SK-N-SH (cell line): ENCODE results near the gene ING2. TPM values are rescaled to one million over a fixed set of nuclear protein-coding genes. Genes with fewer than 3 reads are reported as not detected.

ENCODE experiments used
- CTCF ChIA-PET: fragments of 300-600, 350-600 bp; formaldehyde crosslinking; extraction: SDS; loops from one replicate; lab custom pipeline; 2021; lab: Yijun Ruan, JAX
- POLR2A ChIA-PET: fragments of 350-600 bp; sonication (Branson Sonifier 250); formaldehyde crosslinking; extraction: SDS; loops from one replicate; lab custom pipeline; 2020; ENCODE audit warnings: antibody characterized with exemption, inconsistent platforms; lab: Yijun Ruan, JAX
- DNase-seq: peaks from one replicate; pipeline ENCODE4 v3.0.0; 2012
- H2AFZ ChIP-seq: fragments of 200-600 bp; sonication (generic); 2 replicates; pipeline ENCODE4 v1.8.1; 2016; ENCODE audit warnings: antibody characterized with exemption, mild to moderate bottlenecking, low read depth
- H3F3A ChIP-seq: fragments of 200-600 bp; sonication (generic); replicated peaks from 2 replicates; pipeline ENCODE3; 2016; ENCODE audit warnings: antibody characterized with exemption, mild to moderate bottlenecking; ENCODE audit not compliant: insufficient read depth
- H3K27ac ChIP-seq, 2 experiments: fragments of 200-500 bp in 1 of 2; fragments of 200-600 bp in 1 of 2; sonication (Bioruptor generic) in 1 of 2; sonication (generic), shearing (Covaris generic) in 1 of 2; 2 replicates each; pipeline versions ENCODE4 v1.5.1 to v1.6.1; 2014 to 2016; ENCODE audit warnings: low read depth in 2 of 2, inconsistent platforms in 1 of 2, low read length in 1 of 2, mild to moderate bottlenecking in 1 of 2, mixed read lengths in 1 of 2
- H3K27me3 ChIP-seq: fragments of 200-600 bp; sonication (generic), shearing (Covaris generic); 2 replicates; pipeline ENCODE4 v1.6.1; 2016; ENCODE audit warnings: mixed run types; ENCODE audit not compliant: insufficient read depth
- H3K36me3 ChIP-seq, 2 experiments: fragments of 200-500 bp in 1 of 2; fragments of 200-600 bp in 1 of 2; sonication (Bioruptor generic) in 1 of 2; sonication (generic) in 1 of 2; replicated peaks in 1 of 2; 2 replicates each; pipeline versions ENCODE3 to v1.5.1; 2014 to 2016; ENCODE audit warnings: low read length in 1 of 2, mild to moderate bottlenecking in 1 of 2; ENCODE audit not compliant: insufficient read depth in 2 of 2, control insufficient read depth in 1 of 2
- H3K4me1 ChIP-seq, 2 experiments: fragments of 200-500 bp in 1 of 2; fragments of 200-600 bp in 1 of 2; sonication (Bioruptor generic) in 1 of 2; sonication (generic), shearing (Covaris generic) in 1 of 2; 2 replicates each; pipeline versions ENCODE4 v1.5.1 to v1.6.1; 2014 to 2016; ENCODE audit warnings: low read depth in 1 of 2, low read length in 1 of 2, mixed run types in 1 of 2; ENCODE audit not compliant: insufficient read depth in 2 of 2, control insufficient read depth in 1 of 2
- H3K4me2 ChIP-seq: fragments of 200-600 bp; sonication (generic), shearing (Covaris generic); 2 replicates; pipeline ENCODE4 v1.6.1; 2017; ENCODE audit warnings: mixed run types
- H3K4me3 ChIP-seq, 2 experiments: fragments of 200-500 bp in 1 of 2; fragments of 200-600 bp in 1 of 2; sonication (Bioruptor generic) in 1 of 2; sonication (generic), shearing (Covaris generic) in 1 of 2; 2 replicates each; pipeline versions ENCODE4 v1.5.1 to v1.8.1; 2014 to 2016; ENCODE audit warnings: low read depth in 2 of 2, inconsistent platforms in 1 of 2, low read length in 1 of 2, mild to moderate bottlenecking in 1 of 2, mixed read lengths in 1 of 2, moderate library complexity in 1 of 2
- H3K79me2 ChIP-seq: fragments of 200-600 bp; sonication (generic); 2 replicates; pipeline ENCODE4 v1.8.1; 2017; ENCODE audit warnings: mild to moderate bottlenecking; ENCODE audit not compliant: insufficient read depth
- H3K9ac ChIP-seq: fragments of 200-600 bp; sonication (generic); 2 replicates; pipeline ENCODE4 v1.6.1; 2017; ENCODE audit warnings: mixed run types
- H3K9me2 ChIP-seq: fragments of 200-600 bp; sonication (generic); 2 replicates; pipeline ENCODE4 v1.6.1; 2017; ENCODE audit warnings: mixed run types
- H3K9me3 ChIP-seq: fragments of 200-600 bp; sonication (generic); 2 replicates; pipeline ENCODE4 v1.6.1; 2017; ENCODE audit warnings: mixed run types, mild to moderate bottlenecking, moderate library complexity
- H4K20me1 ChIP-seq: fragments of 200-600 bp; sonication (generic); 2 replicates; pipeline ENCODE4 v1.6.1; 2017; ENCODE audit warnings: mild to moderate bottlenecking, mixed run types; ENCODE audit not compliant: insufficient read depth
- ELF1 ChIP-seq: IDR thresholded peaks from 2 replicates; pipeline ENCODE4 v1.4.0; 2012
- EP300 ChIP-seq, 2 experiments: IDR thresholded peaks; 2 replicates each; pipeline versions ENCODE4 v1.4.0 to v1.6.1; 2012; ENCODE audit warnings: borderline replicate concordance in 1 of 2, low read depth in 1 of 2, low read length in 1 of 2
- EZH2phosphoT487 ChIP-seq: fragments of 200-600 bp; sonication (generic); IDR thresholded peaks from 2 replicates; pipeline ENCODE4 v1.6.1; 2017; ENCODE audit warnings: low read depth, mixed run types, mild to moderate bottlenecking, antibody characterized with exemption, moderate library complexity, borderline replicate concordance
- FOSL2 ChIP-seq: IDR thresholded peaks from 2 replicates; pipeline ENCODE4 v1.4.0; 2012; ENCODE audit warnings: low read depth, mild to moderate bottlenecking, moderate library complexity, borderline replicate concordance
- FOXM1 ChIP-seq: IDR thresholded peaks from 2 replicates; pipeline ENCODE4 v1.4.0; 2012; ENCODE audit warnings: low read depth, mild to moderate bottlenecking
- GABPA ChIP-seq: IDR thresholded peaks from 2 replicates; pipeline ENCODE4 v1.4.0; 2012; ENCODE audit warnings: low read depth, mild to moderate bottlenecking
- GATA2 ChIP-seq: sonication (generic); formaldehyde crosslinking; IDR thresholded peaks from 2 replicates; pipeline ENCODE4 v1.5.0; 2020; ENCODE audit warnings: mild to moderate bottlenecking, missing genetic modification reagents
- MEF2A ChIP-seq: IDR thresholded peaks from 2 replicates; pipeline ENCODE4 v1.4.0; 2012; ENCODE audit warnings: low read depth, borderline replicate concordance
- MXI1 ChIP-seq: IDR thresholded peaks from 2 replicates; pipeline ENCODE4 v1.6.1; 2012; ENCODE audit warnings: mild to moderate bottlenecking, low read depth, low read length, improper control_type of control experiment
- NFIC ChIP-seq: IDR thresholded peaks from 2 replicates; pipeline ENCODE4 v1.4.0; 2012; ENCODE audit warnings: borderline replicate concordance
- NRF1 ChIP-seq: IDR thresholded peaks from 2 replicates; pipeline ENCODE4 v1.6.1; 2012; ENCODE audit warnings: low read depth, mild to moderate bottlenecking, low read length
- RAD21 ChIP-seq: IDR thresholded peaks from 2 replicates; pipeline ENCODE4 v1.6.1; 2012; ENCODE audit warnings: mild to moderate bottlenecking, low read length
- RXRA ChIP-seq: IDR thresholded peaks from 2 replicates; pipeline ENCODE4 v1.4.0; 2012; ENCODE audit warnings: low read depth, mild to moderate bottlenecking, borderline replicate concordance
- TEAD4 ChIP-seq: IDR thresholded peaks from 2 replicates; pipeline ENCODE4 v1.4.0; 2012; ENCODE audit warnings: mild to moderate bottlenecking, borderline replicate concordance; ENCODE audit not compliant: insufficient read depth
- YY1 ChIP-seq: IDR thresholded peaks from 2 replicates; pipeline ENCODE4 v1.4.0; 2012; ENCODE audit warnings: low read depth, mild to moderate bottlenecking
- WGBS: methylation state at CpG from one replicate; pipeline ENCODE4 v1.1.6; 2017; ENCODE audit warnings: low lambda C conversion rate; 5-methylcytosine and 5-hydroxymethylcytosine counted together
- polyA plus RNA-seq, 3 experiments: library from polyadenylated mRNA; depleted of rRNA; stranded (reverse); fragments of >200 nt; gene quantifications; 2 replicates each; pipeline ENCODE4 v1.2.3, GENCODE V29; 2012
- TF ChIP-seq, protein P1 (sequence below): IDR thresholded peaks from 2 replicates; pipeline ENCODE4; 2012
- TF ChIP-seq, protein P2 (sequence below): IDR thresholded peaks from 2 replicates; pipeline ENCODE4 v1.4.0; 2012; ENCODE audit warnings: low read depth
- TF ChIP-seq, protein P3 (sequence below): IDR thresholded peaks from 2 replicates; pipeline ENCODE4 v1.4.0; 2012; ENCODE audit warnings: low read depth, borderline replicate concordance

ING2 gene
- polyA plus RNA-seq, 1 of the 3 experiments (the other 2 are of a cell fraction), result 15.1 TPM

DNA sequence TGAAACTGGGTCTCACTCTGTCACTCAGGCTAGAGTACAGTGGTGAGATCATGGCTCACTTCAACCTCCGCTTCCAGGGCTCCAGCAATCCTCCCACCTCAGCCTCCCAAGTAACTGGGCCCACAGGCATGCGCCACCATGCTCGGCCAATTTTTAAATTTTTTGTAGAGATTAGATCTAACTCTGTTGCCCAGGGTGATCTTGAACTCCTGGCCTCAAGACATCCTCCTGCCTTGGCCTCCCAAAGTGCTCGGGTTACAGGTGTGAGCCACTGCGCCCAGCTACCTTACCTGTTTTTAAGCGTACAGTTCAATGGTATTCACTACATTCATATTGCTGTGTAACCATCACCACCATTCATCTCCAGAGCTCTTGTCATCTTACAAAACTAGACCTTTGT lies 41.5 kb downstream of the ING2 start:
- H3K4me1 ChIP-seq, result no peaks in the 10 kb centered on the region
- H3K9me2 ChIP-seq, result no peaks in the 10 kb centered on the region
- no peak for DNase-seq
- H2AFZ ChIP-seq, result no peak overlapping the region
- H3K27ac ChIP-seq, result no peak overlapping the region
- H3K27me3 ChIP-seq, result no peaks in the 10 kb centered on the region
- 86% methylated on average over 6 of the region's 6 CpGs for WGBS
- H3K9ac ChIP-seq, result no peak overlapping the region
- CTCF ChIA-PET, result no interaction called here
- no peak overlapping the region for H3K4me2 ChIP-seq
- H3F3A ChIP-seq, result no peaks in the 10 kb centered on the region
- POLR2A ChIA-PET, result no interaction called here
- no peaks in the 10 kb centered on the region for H3K36me3 ChIP-seq
- H3K79me2 ChIP-seq, result no peaks in the 10 kb centered on the region
- no peaks in the 10 kb centered on the region for H3K9me3 ChIP-seq
- no peaks in the 10 kb centered on the region for H4K20me1 ChIP-seq
- TF ChIP-seq FOSL2, result no peak
- TF ChIP-seq MXI1, result no peak
- TF ChIP-seq, protein P1, sequence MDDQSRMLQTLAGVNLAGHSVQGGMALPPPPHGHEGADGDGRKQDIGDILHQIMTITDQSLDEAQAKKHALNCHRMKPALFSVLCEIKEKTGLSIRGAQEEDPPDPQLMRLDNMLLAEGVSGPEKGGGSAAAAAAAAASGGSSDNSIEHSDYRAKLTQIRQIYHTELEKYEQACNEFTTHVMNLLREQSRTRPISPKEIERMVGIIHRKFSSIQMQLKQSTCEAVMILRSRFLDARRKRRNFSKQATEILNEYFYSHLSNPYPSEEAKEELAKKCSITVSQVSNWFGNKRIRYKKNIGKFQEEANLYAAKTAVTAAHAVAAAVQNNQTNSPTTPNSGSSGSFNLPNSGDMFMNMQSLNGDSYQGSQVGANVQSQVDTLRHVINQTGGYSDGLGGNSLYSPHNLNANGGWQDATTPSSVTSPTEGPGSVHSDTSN, result no peak
- no peak for TF ChIP-seq RXRA
- TF ChIP-seq, protein P2, sequence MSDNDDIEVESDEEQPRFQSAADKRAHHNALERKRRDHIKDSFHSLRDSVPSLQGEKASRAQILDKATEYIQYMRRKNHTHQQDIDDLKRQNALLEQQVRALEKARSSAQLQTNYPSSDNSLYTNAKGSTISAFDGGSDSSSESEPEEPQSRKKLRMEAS, result no peak
- no peak for TF ChIP-seq NFIC
- no peak for TF ChIP-seq RAD21
- TF ChIP-seq GABPA, result no peak
- no peak for TF ChIP-seq TEAD4
- TF ChIP-seq EP300 (IDR thresholded peaks at IDR 0.05; ENCODE audit: borderline replicate concordance in 1 of 2, low read depth in 1 of 2, low read length in 1 of 2), result no peak
- H3K4me3 ChIP-seq, result no peak overlapping the region

DNA sequence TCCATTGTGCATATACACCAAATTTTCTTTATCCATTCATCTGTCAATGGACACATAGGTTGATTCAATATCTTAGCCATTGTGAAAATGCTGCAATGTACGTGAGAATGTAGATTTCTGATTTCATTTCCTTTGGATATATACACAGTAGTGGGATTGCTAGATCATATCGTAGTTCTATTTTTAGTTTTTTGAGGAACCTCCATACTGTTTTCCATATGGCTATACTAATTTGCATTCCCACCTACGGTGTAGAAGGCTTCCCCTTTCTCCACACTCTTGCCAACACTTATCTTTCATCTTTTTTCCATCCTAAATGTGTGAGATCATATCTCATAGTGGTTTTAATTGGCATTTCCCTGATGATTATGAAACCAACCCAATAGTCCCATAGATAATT lies 43.4 kb downstream of the ING2 start:
- no peaks in the 10 kb centered on the region for H3K4me1 ChIP-seq
- no peaks in the 10 kb centered on the region for H3K36me3 ChIP-seq
- H3K27me3 ChIP-seq, result no peaks in the 10 kb centered on the region
- H3K9me2 ChIP-seq, result no peaks in the 10 kb centered on the region
- ChIA-PET POLR2A (no interaction called here), CTCF (interaction anchor here (1.0 kb wide), 1 partner anchor 75 kb away, joined by 3 read pairs; no protein-coding TSS in a partner anchor)
- DNase-seq, result no peak
- no peak overlapping the region for H3K4me2 ChIP-seq
- no peaks in the 10 kb centered on the region for H3K79me2 ChIP-seq
- H3F3A ChIP-seq, result no peaks in the 10 kb centered on the region
- no peaks in the 10 kb centered on the region for H4K20me1 ChIP-seq
- no peak overlapping the region for H2AFZ ChIP-seq
- H3K9me3 ChIP-seq, result no peaks in the 10 kb centered on the region
- TF ChIP-seq FOXM1 (no peak), GATA2 (no peak), NRF1 (no peak), YY1 (no peak), EZH2phosphoT487 (no peak), NFIC (no peak), ELF1 (no peak), MEF2A (no peak)
- TF ChIP-seq, protein P2, result no peak
- TF ChIP-seq, protein P3, sequence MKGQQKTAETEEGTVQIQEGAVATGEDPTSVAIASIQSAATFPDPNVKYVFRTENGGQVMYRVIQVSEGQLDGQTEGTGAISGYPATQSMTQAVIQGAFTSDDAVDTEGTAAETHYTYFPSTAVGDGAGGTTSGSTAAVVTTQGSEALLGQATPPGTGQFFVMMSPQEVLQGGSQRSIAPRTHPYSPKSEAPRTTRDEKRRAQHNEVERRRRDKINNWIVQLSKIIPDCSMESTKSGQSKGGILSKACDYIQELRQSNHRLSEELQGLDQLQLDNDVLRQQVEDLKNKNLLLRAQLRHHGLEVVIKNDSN, result no peak
- WGBS, result 44% methylated on average over 3 of the region's 3 CpGs
- H3K4me3 ChIP-seq, result no peak overlapping the region
- H3K9ac ChIP-seq, result no peak overlapping the region
- H3K27ac ChIP-seq, result no peak overlapping the region
